Amygdala (tissue), 56 donors: Measurements from ENCODE around the gene DNAJC5.
"Not testable (repeated sequence)": the region's sequence is repeated elsewhere in the genome, so short reads cannot be mapped to it uniquely, and the experiment has no call there.

ENCODE experiments used
- DNase-seq, 56 donors: peaks; one replicate each; lab custom pipeline; 2025; lab: John Stamatoyannopoulos, UW

Gene DNAJC5

GRCh38 chr20:63898882-63899558 lies 4.1 kb downstream of the DNAJC5 start:
- DNase-seq, result peak in 1 of 56 donors; percentile 9

GRCh38 chr20:63900413-63900812 lies 5.5 kb downstream of the DNAJC5 start:
- no peak for DNase-seq

GRCh38 chr20:63903796-63904561 lies 9.1 kb downstream of the DNAJC5 start:
- DNase-seq, result no peak

- no peak for DNase-seq
Observed at GRCh38 chr20:63908008-63908682, 13.2 kb downstream of the DNAJC5 start.

GRCh38 chr20:63911176-63911575 lies 16.2 kb downstream of the DNAJC5 start:
- DNase-seq, result peak in 38 of 56 donors; percentile 3 to 73 (median 30)

- DNase-seq, result no peak
Observed at GRCh38 chr20:63913768-63914167, 18.8 kb downstream of the DNAJC5 start.

- peak in 31 of 56 donors; percentile 9 to 75 (median 43) for DNase-seq
Observed at GRCh38 chr20:63915471-63915870, 20.5 kb downstream of the DNAJC5 start.

- DNase-seq, result not testable (repeated sequence)
Observed at GRCh38 chr20:63916371-63916939, 21.5 kb downstream of the DNAJC5 start.

GRCh38 chr20:63917811-63918210 lies 22.9 kb downstream of the DNAJC5 start:
- DNase-seq, result peak in 35 of 56 donors; percentile 11 to 84 (median 48)

GRCh38 chr20:63919130-63919529 lies 24.2 kb downstream of the DNAJC5 start:
- peak in 6 of 56 donors; percentile 16 to 37 (median 24) for DNase-seq

GRCh38 chr20:63920226-63920625 lies 25.3 kb downstream of the DNAJC5 start:
- DNase-seq, result no peak

GRCh38 chr20:63923651-63924050 lies 28.7 kb downstream of the DNAJC5 start:
- no peak for DNase-seq

GRCh38 chr20:63924241-63924640 lies 29.3 kb downstream of the DNAJC5 start:
- no peak for DNase-seq

- no peak for DNase-seq
Observed at GRCh38 chr20:63926298-63926697, 31.4 kb downstream of the DNAJC5 start.

- DNase-seq, result no peak
Observed at GRCh38 chr20:63929071-63929470, 34.1 kb downstream of the DNAJC5 start.

- not testable (repeated sequence) for DNase-seq
Observed at GRCh38 chr20:63929473-63929883, 34.6 kb downstream of the DNAJC5 start.

- no peak for DNase-seq
Observed at GRCh38 chr20:63930971-63931553, 36.1 kb downstream of the DNAJC5 start.

GRCh38 chr20:63931735-63932134 lies 36.8 kb downstream of the DNAJC5 start:
- DNase-seq, result no peak

GRCh38 chr20:63932606-63933160 lies 37.8 kb downstream of the DNAJC5 start:
- DNase-seq, result no peak

- DNase-seq, result no peak
Observed at GRCh38 chr20:63933646-63934045, 38.7 kb downstream of the DNAJC5 start.
